ENCODE measurements around the gene MSH6.

GRCh38 chr2:47808614-47809013 lies 25.7 kb downstream of the MSH6 start:
- TF ChIP-seq CTCF (conservative IDR thresholded peaks at IDR 0.05; ENCODE audit: low read length) (no peak), EZH2phosphoT487 (IDR thresholded peaks at IDR 0.05; ENCODE audit: borderline replicate concordance, low read depth, low read length) (no peak)

Data from OCI-LY7 (cell line).